ENCODE results near the gene SMCO3.
A peak's percentile ranks its signal among the peaks of the same experiment; 100 is the strongest.

SMCO3 gene

DNA sequence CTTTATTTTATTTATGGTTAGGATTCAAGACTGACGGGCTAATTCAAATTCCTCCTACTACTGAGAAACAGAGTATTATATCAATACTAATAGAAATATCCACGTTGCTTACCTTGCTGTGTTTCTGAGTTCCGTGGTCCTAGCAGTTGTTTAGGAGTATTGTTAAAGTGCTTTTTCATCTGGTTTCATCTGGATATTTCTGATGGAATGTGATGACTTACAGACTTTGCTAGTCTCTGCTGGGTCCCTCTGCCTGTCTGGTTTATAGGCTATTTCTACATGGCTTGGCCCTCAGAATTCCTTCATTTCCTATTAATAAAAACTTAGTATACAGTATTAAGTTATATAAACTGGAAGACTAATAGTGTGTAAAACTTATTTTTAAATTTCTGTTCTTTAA, at the start of gene SMCO3:
SMCO3 (minus strand) TSS at position 169 of the 400 bp plus-strand sequence. CDS start 7,502 bp downstream, outside the sequence.
- DNase-seq (ENCODE audit: low read depth): no peak

GRCh38 chr12:14860490-14860889, 46.5 kb upstream of the SMCO3 start:
- no peak for DNase-seq (ENCODE audit: low read depth)

DNA sequence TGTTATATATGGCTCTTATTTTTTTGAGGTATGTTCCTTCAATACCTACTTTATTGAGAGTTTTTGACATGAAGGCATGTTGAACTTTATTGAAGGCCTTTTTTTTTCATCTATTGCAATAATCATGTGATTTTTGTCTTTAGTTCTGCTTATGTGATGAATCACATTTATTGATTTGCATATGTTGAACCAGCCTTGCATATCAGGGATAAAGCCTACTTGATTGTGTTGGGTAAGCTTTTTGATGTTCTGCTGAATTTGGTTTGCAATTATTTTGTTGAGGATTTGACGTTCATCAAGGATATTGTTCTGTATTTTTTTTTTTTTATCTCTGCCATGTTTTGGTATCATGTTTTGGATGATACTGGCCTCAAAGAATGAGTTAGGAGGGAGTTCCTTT, 44.5 kb upstream of the SMCO3 start:
- DNase-seq (ENCODE audit: low read depth): no peak

- DNase-seq (ENCODE audit: low read depth): no peak
Observed at GRCh38 chr12:14854586-14855183, 40.7 kb upstream of the SMCO3 start.

DNA sequence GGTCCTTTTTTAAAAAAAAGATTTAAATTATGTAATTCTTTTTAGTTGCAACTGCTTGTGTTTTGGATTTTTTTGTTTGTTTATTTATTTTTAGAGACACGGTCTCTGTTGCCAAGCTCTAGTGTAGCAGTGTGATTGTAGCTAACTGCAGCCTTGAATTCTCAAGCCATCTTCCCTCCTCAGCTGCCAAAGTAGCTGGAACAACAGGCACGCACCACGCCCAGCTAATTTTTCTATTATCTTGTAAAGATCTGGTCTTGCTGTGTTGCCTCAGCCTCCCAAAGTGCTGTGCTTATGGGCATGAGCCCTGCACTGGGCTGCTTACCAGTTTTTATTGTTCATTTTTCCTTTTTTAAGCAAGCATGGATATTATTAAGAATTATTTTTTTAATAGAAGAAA, 40.0 kb upstream of the SMCO3 start:
- DNase-seq (ENCODE audit: low read depth): no peak

- DNase-seq (ENCODE audit: low read depth): no peak
Observed at GRCh38 chr12:14852880-14853279, 38.9 kb upstream of the SMCO3 start.

GRCh38 chr12:14850929-14851663, 37.1 kb upstream of the SMCO3 start:
- no peak for DNase-seq (ENCODE audit: low read depth)

- no peak for DNase-seq (ENCODE audit: low read depth)
Observed at GRCh38 chr12:14849661-14850060, 35.7 kb upstream of the SMCO3 start.

- DNase-seq (ENCODE audit: low read depth): no peak
Observed at GRCh38 chr12:14846876-14847580, 33.0 kb upstream of the SMCO3 start.

DNA sequence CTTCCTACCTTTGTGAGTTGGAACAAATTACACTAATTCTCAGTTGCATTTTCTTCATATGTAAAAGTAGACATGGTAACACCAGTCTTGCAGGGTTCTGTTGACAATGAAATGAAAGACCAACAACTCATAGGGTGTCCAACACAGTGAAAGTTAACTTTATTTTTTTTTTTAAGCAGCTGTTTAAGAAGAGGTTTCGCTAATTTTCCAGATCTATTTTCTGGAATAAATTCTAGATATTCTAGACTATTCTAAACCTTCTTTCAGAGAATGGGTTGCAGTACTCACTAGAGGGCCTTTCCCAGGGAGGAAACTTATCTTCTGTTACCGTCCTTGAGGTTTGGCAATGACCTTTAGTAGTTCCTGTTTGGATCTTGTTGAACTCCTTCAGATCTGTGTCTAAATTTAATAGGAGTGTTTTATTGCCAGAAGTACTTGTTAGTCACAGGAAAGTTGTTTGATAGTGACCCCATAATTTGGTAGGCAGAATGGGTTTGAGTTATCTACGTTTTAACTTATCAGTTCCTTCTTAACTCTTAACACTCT, 32.1 kb upstream of the SMCO3 start:
- no peak for DNase-seq (ENCODE audit: low read depth)

- no peak for DNase-seq (ENCODE audit: low read depth)
Observed at GRCh38 chr12:14845350-14845750, 31.4 kb upstream of the SMCO3 start.

DNA sequence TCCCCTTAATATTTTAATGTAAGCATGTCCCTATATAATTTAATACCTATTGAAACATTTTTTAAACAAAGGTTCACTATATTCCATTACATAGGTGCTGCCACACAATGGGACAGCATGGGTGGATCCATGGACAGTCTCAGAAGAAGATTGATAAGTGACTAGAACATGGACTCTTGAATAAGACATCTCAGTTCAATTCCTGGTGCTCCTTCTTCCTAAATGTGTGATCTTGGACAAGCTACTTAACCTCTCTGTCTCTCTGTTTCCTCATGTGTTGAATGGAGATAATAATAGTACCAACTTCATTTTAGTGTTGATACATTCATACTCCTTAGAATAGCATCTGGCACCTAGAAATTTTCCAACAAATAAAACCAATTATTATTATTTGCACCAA, 30.4 kb upstream of the SMCO3 start:
- no peak for DNase-seq (ENCODE audit: low read depth)

GRCh38 chr12:14843425-14843887, 29.5 kb upstream of the SMCO3 start, which contains the start of gene ART4:
ART4 (minus strand) TSS chr12:14843526; CDS start chr12:14843113, 413 bp downstream.
- DNase-seq (ENCODE audit: low read depth): no peak

GRCh38 chr12:14842315-14842714, 28.3 kb upstream of the SMCO3 start:
- DNase-seq (ENCODE audit: low read depth): no peak

DNA sequence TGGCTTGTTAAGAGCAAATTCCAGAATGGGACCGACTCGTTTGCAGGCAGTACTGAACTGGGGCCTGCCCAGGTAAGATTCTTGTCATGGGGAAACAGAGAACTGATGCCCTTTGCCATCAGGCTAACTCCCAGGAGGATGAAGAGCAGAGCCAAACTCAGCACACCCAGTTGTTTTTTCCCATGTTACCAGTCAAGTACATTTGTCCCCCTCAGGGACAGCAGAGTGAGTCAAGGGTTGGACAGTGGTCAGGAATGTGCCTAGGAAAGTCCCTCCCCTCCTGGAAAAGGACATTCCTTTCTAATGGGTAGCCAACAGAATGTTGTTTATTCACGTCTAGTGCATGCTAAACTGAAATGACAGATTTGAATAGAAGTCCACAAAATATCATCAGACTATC, 27.8 kb upstream of the SMCO3 start:
- peak; percentile 78 for DNase-seq (ENCODE audit: low read depth)

DNA sequence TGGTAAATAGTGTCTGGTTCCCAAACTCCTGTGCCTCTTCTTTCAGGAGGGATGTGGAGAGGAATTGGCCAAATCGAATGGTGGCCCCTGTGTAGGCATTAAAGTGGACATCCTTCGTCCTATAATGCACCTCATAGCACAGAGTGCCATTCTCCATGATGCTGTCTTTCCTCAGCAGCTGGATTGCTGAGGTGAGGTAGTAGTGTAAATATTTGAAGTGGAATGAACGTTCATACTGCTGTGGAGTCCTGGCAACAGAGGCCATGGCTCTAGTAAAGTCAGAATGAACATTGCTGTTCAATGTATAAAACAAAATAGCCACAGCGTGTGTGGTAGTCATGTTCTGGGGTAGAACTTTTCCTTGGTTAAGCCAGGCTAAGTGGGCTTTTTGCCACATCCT, 26.6 kb upstream of the SMCO3 start:
- no peak for DNase-seq (ENCODE audit: low read depth)

GRCh38 chr12:14839262-14839661, 25.3 kb upstream of the SMCO3 start:
- no peak for DNase-seq (ENCODE audit: low read depth)

- peak; percentile 89 for DNase-seq (ENCODE audit: low read depth)
Observed at GRCh38 chr12:14836336-14837210, 22.6 kb upstream of the SMCO3 start.

DNA sequence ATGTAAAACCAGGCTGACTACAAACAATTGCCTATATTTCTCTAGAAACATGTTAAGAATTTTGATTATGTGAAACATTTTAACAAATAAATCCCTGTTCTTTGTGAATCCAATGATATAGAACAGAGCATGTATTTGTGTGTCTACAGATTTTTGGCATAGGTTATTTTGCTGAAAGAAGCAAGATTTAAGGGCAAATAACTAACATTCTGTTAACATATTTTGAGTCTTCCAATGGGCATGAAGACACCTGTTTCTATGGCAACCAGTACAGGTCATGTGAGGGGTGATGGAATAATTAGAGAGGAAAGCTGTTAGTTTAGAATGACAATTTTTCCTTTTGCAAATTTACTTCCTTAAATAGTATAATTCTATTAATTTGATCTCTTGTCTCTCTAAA, 20.5 kb upstream of the SMCO3 start:
- no peak for DNase-seq (ENCODE audit: low read depth)

DNA sequence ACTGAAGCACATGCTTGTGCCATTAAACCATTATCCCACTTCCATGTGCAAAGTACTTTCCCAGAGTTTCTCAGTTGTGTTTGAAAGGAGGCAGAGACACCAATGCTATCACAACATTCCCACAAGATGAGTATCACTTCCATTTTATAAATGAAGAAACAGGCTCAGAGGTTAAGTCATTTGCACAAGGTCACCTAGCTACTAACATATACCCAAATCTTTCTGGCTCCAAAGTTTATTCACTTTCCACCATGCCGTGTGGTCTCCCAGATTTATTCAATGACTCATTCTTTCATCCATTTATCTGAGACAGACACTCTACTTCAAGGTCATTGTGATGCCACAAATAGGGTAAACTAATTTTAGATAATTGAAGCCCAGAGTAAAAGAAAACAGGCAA, 20.0 kb upstream of the SMCO3 start:
- DNase-seq (ENCODE audit: low read depth): no peak

GRCh38 chr12:14833336-14833735, 19.4 kb upstream of the SMCO3 start:
- no peak for DNase-seq (ENCODE audit: low read depth)

- DNase-seq (ENCODE audit: low read depth): no peak
Observed at GRCh38 chr12:14828892-14829291, 14.9 kb upstream of the SMCO3 start.
